ENCODE data around the gene KCTD16.

KCTD16 gene

GRCh38 chr5:144295284-144295683 lies 124.6 kb downstream of the KCTD16 start:
- no peak for DNase-seq

GRCh38 chr5:144297081-144297480 lies 126.4 kb downstream of the KCTD16 start:
- DNase-seq, result no peak

GRCh38 chr5:144298658-144299057 lies 128.0 kb downstream of the KCTD16 start:
- no peak for DNase-seq

- no peak for DNase-seq
Measured at GRCh38 chr5:144304688-144305087, 134.0 kb downstream of the KCTD16 start.

GRCh38 chr5:144307736-144308135 lies 137.1 kb downstream of the KCTD16 start:
- peak; percentile 71 for DNase-seq

GRCh38 chr5:144308174-144308573 lies 137.5 kb downstream of the KCTD16 start:
- no peak for DNase-seq

GRCh38 chr5:144308906-144309670 lies 138.4 kb downstream of the KCTD16 start:
- DNase-seq, result peak; percentile 99

GRCh38 chr5:144310621-144311020 lies 139.9 kb downstream of the KCTD16 start:
- DNase-seq, result no peak

GRCh38 chr5:144313147-144313726 lies 142.6 kb downstream of the KCTD16 start:
- peak; percentile 69 for DNase-seq

GRCh38 chr5:144315026-144315425 lies 144.4 kb downstream of the KCTD16 start:
- no peak for DNase-seq

GRCh38 chr5:144315994-144316634 lies 145.4 kb downstream of the KCTD16 start:
- no peak for DNase-seq

GRCh38 chr5:144318011-144318410 lies 147.3 kb downstream of the KCTD16 start:
- no peak for DNase-seq

- DNase-seq, result no peak
Measured at GRCh38 chr5:144318460-144318859, 147.8 kb downstream of the KCTD16 start.

- DNase-seq, result peak; percentile 83
Measured at GRCh38 chr5:144323181-144323580, 152.5 kb downstream of the KCTD16 start.

GRCh38 chr5:144325532-144325931 lies 154.9 kb downstream of the KCTD16 start:
- DNase-seq, result no peak

GRCh38 chr5:144328494-144328893 lies 157.8 kb downstream of the KCTD16 start:
- DNase-seq, result no peak

- no peak for DNase-seq
Measured at GRCh38 chr5:144328980-144329379, 158.3 kb downstream of the KCTD16 start.

- DNase-seq, result no peak
Measured at GRCh38 chr5:144329681-144330080, 159.0 kb downstream of the KCTD16 start.

- DNase-seq, result no peak
Measured at GRCh38 chr5:144331361-144331760, 160.7 kb downstream of the KCTD16 start.

- DNase-seq, result peak; percentile 16
Measured at GRCh38 chr5:144332265-144332664, 161.6 kb downstream of the KCTD16 start.

GRCh38 chr5:144333336-144333920 lies 162.8 kb downstream of the KCTD16 start:
- peak; percentile 65 for DNase-seq

GRCh38 chr5:144335561-144335960 lies 164.9 kb downstream of the KCTD16 start:
- no peak for DNase-seq

GRCh38 chr5:144336191-144336961 lies 165.7 kb downstream of the KCTD16 start:
- peak; percentile 43 for DNase-seq

Measured in NCI-H446 treated with DMSO at 0.1 percent for 48 hours (cell line).